Keratinocyte (primary cell): ENCODE results near the gene ARHGEF6.

Experiments used
- EZH2 ChIP-seq: IDR thresholded peaks from one replicate; pipeline ENCODE4 v1.6.1; 2012; ENCODE audit warnings: inconsistent platforms, mild to moderate bottlenecking, low read length, moderate library complexity
- TF ChIP-seq, protein P1 (sequence below), 3 experiments: IDR thresholded peaks in 1 of 3; conservative IDR thresholded peaks in 1 of 3; optimal IDR thresholded peaks in 1 of 3; 2 replicates in 2 of 3; 3 replicates in 1 of 3; pipeline versions ENCODE3 to v1.5.1; 2011; ENCODE audit warnings: low read length in 3 of 3, mild to moderate bottlenecking in 3 of 3, moderate library complexity in 2 of 3, control low read depth in 1 of 3, inconsistent platforms in 1 of 3; ENCODE audit not compliant: insufficient read depth in 2 of 3; ENCODE audit errors: extremely low read depth in 1 of 3

DNA sequence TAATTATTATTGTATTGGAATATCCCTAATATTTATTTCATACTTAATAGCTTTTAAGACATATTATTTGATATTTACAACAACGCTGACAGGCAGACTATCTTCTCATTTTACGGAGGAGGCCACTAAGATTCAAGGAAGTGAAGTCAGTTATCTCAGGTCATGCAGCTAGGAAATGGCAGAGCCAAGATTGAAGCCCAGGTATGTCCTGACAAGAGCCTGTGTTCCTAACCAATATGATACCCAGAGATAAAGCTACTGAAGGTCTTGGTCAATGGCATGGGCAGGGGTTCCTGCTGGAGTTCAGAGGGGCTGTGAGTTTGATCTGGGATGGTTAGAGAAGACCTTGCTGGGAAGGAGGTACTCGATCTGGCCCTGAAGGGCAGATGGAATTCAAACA, 47.1 kb downstream of the ARHGEF6 start:
- TF ChIP-seq EZH2 = no peak
- TF ChIP-seq, protein P1, sequence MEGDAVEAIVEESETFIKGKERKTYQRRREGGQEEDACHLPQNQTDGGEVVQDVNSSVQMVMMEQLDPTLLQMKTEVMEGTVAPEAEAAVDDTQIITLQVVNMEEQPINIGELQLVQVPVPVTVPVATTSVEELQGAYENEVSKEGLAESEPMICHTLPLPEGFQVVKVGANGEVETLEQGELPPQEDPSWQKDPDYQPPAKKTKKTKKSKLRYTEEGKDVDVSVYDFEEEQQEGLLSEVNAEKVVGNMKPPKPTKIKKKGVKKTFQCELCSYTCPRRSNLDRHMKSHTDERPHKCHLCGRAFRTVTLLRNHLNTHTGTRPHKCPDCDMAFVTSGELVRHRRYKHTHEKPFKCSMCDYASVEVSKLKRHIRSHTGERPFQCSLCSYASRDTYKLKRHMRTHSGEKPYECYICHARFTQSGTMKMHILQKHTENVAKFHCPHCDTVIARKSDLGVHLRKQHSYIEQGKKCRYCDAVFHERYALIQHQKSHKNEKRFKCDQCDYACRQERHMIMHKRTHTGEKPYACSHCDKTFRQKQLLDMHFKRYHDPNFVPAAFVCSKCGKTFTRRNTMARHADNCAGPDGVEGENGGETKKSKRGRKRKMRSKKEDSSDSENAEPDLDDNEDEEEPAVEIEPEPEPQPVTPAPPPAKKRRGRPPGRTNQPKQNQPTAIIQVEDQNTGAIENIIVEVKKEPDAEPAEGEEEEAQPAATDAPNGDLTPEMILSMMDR (optimal IDR thresholded peaks at IDR 0.05 in 1 of 3, IDR thresholded peaks at IDR 0.05 in 1 of 3, conservative IDR thresholded peaks at IDR 0.05 in 1 of 3; ENCODE audit: extremely low read depth in 1 of 3, insufficient read depth in 2 of 3, low read length in 3 of 3) = no peak
